Adipocyte (in vitro differentiated cells): ENCODE measurements around the gene TRPM2.

ENCODE experiments used
- DNase-seq: peaks from one replicate; pipeline ENCODE4 v3.0.0-alpha.2; 2015; ENCODE audit warnings: low read depth
- H3K27me3 ChIP-seq: replicated peaks from 2 replicates; pipeline ENCODE4 v1.7.0; 2013; ENCODE audit warnings: mild to moderate bottlenecking, low read length, moderate library complexity; ENCODE audit not compliant: control insufficient read depth, insufficient read depth
- H3K36me3 ChIP-seq: 2 replicates; pipeline ENCODE4 v1.7.0; 2013; ENCODE audit warnings: low read length, mild to moderate bottlenecking, moderate library complexity; ENCODE audit not compliant: control insufficient read depth, insufficient read depth, severe bottlenecking
- H3K4me1 ChIP-seq: 2 replicates; pipeline ENCODE4 v1.7.0; 2013; ENCODE audit warnings: mild to moderate bottlenecking, low read length, moderate library complexity; ENCODE audit not compliant: control insufficient read depth, insufficient read depth
- H3K4me3 ChIP-seq: 2 replicates; pipeline ENCODE4 v1.7.0; 2013; ENCODE audit warnings: mild to moderate bottlenecking, low read length, moderate library complexity
- H3K9ac ChIP-seq: 2 replicates; pipeline ENCODE4 v1.7.0; 2013; ENCODE audit warnings: mild to moderate bottlenecking, low read length, moderate library complexity
- H3K9me3 ChIP-seq: 2 replicates; pipeline ENCODE4 v1.7.0; 2013; ENCODE audit warnings: mild to moderate bottlenecking, low read length, moderate library complexity; ENCODE audit not compliant: control insufficient read depth

TRPM2 gene

GRCh38 chr21:44323591-44323990 lies 29.8 kb upstream of the TRPM2 start:
- no peaks in the 10 kb centered on the region for H3K9me3 ChIP-seq
- no peak overlapping the region for H3K9ac ChIP-seq
- DNase-seq, result no peak
- no peaks in the 10 kb centered on the region for H3K4me1 ChIP-seq
- H3K36me3 ChIP-seq, result peaks cover 41% of the 10 kb centered on the region
- H3K4me3 ChIP-seq, result no peak overlapping the region
- no peaks in the 10 kb centered on the region for H3K27me3 ChIP-seq

- Histone ChIP-seq H3K36me3 (peaks cover 38% of the 10 kb centered on the region), H3K27me3 (no peaks in the 10 kb centered on the region), H3K9me3 (no peaks in the 10 kb centered on the region), H3K4me3 (no peak overlapping the region), H3K4me1 (no peaks in the 10 kb centered on the region), H3K9ac (no peak overlapping the region)
- DNase-seq, result no peak
Measured at GRCh38 chr21:44324106-44324853, 29.1 kb upstream of the TRPM2 start.

- no peak overlapping the region for H3K4me3 ChIP-seq
- H3K4me1 ChIP-seq, result no peaks in the 10 kb centered on the region
- H3K9ac ChIP-seq, result no peak overlapping the region
- H3K36me3 ChIP-seq, result peaks cover 33% of the 10 kb centered on the region
- no peaks in the 10 kb centered on the region for H3K27me3 ChIP-seq
- no peak for DNase-seq
- no peaks in the 10 kb centered on the region for H3K9me3 ChIP-seq
Measured at GRCh38 chr21:44324854-44325107, 28.6 kb upstream of the TRPM2 start.

- no peaks in the 10 kb centered on the region for H3K9me3 ChIP-seq
- H3K36me3 ChIP-seq, result peaks cover 30% of the 10 kb centered on the region
- H3K27me3 ChIP-seq, result no peaks in the 10 kb centered on the region
- no peak for DNase-seq
- no peak overlapping the region for H3K9ac ChIP-seq
- no peak overlapping the region for H3K4me3 ChIP-seq
- H3K4me1 ChIP-seq, result no peaks in the 10 kb centered on the region
Measured at GRCh38 chr21:44325386-44326271, 27.8 kb upstream of the TRPM2 start.

GRCh38 chr21:44326272-44326647 lies 27.2 kb upstream of the TRPM2 start:
- Histone ChIP-seq H3K9ac (no peak overlapping the region), H3K9me3 (no peaks in the 10 kb centered on the region), H3K36me3 (peaks cover 30% of the 10 kb centered on the region), H3K4me3 (no peak overlapping the region), H3K27me3 (no peaks in the 10 kb centered on the region), H3K4me1 (no peaks in the 10 kb centered on the region)
- DNase-seq, result no peak

- H3K9me3 ChIP-seq, result no peaks in the 10 kb centered on the region
- DNase-seq, result no peak
- H3K27me3 ChIP-seq, result no peaks in the 10 kb centered on the region
- peaks cover 24% of the 10 kb centered on the region for H3K36me3 ChIP-seq
- H3K4me1 ChIP-seq, result no peaks in the 10 kb centered on the region
- H3K4me3 ChIP-seq, result no peak overlapping the region
- H3K9ac ChIP-seq, result no peak overlapping the region
Measured at GRCh38 chr21:44326716-44327602, 26.5 kb upstream of the TRPM2 start.

- Histone ChIP-seq H3K9me3 (no peaks in the 10 kb centered on the region), H3K9ac (no peak overlapping the region), H3K27me3 (no peaks in the 10 kb centered on the region), H3K4me1 (no peaks in the 10 kb centered on the region), H3K4me3 (no peak overlapping the region), H3K36me3 (peaks cover 19% of the 10 kb centered on the region)
- DNase-seq, result no peak
Measured at GRCh38 chr21:44327603-44327974, 25.8 kb upstream of the TRPM2 start.

GRCh38 chr21:44328242-44328895 lies 25.1 kb upstream of the TRPM2 start:
- no peaks in the 10 kb centered on the region for H3K9me3 ChIP-seq
- no peak for DNase-seq
- H3K36me3 ChIP-seq, result peaks cover 19% of the 10 kb centered on the region
- H3K4me3 ChIP-seq, result no peak overlapping the region
- H3K27me3 ChIP-seq, result no peaks in the 10 kb centered on the region
- H3K9ac ChIP-seq, result no peak overlapping the region
- no peaks in the 10 kb centered on the region for H3K4me1 ChIP-seq

- Histone ChIP-seq H3K4me1 (no peaks in the 10 kb centered on the region), H3K36me3 (peaks cover 9% of the 10 kb centered on the region), H3K9ac (no peak overlapping the region), H3K9me3 (no peaks in the 10 kb centered on the region), H3K4me3 (no peak overlapping the region), H3K27me3 (no peaks in the 10 kb centered on the region)
- no peak for DNase-seq
Measured at GRCh38 chr21:44329086-44329889, 24.1 kb upstream of the TRPM2 start.

GRCh38 chr21:44329971-44330681 lies 23.3 kb upstream of the TRPM2 start:
- Histone ChIP-seq H3K27me3 (no peaks in the 10 kb centered on the region), H3K36me3 (peaks cover 4% of the 10 kb centered on the region), H3K4me1 (no peaks in the 10 kb centered on the region), H3K4me3 (no peak overlapping the region), H3K9me3 (no peaks in the 10 kb centered on the region), H3K9ac (no peak overlapping the region)
- DNase-seq, result no peak
